HG03575 (cell line): ENCODE data around the gene SLC35D1.

Source experiments
- ATAC-seq: cut with Tn5 transposase; IDR thresholded peaks from one replicate; pipeline ENCODE4 v1.9.1; 2021; ENCODE audit not compliant: unreplicated experiment, insufficient number of reproducible peaks, low FRiP score; ENCODE audit errors: extremely low read depth

SLC35D1 gene

GRCh38 chr1:67052741-67053534, 1.0 kb downstream of the SLC35D1 start:
- peak; percentile 25 for ATAC-seq

- ATAC-seq = no peak
Measured at GRCh38 chr1:67051196-67051595, 2.8 kb downstream of the SLC35D1 start.

- ATAC-seq = no peak
Measured at GRCh38 chr1:67044631-67045270, 9.2 kb downstream of the SLC35D1 start.

- no peak for ATAC-seq
Measured at GRCh38 chr1:67043366-67043765, 10.6 kb downstream of the SLC35D1 start.

- no peak for ATAC-seq
Measured at GRCh38 chr1:67041841-67042503, 12.0 kb downstream of the SLC35D1 start.

- ATAC-seq = no peak
Measured at GRCh38 chr1:67040405-67040804, 13.5 kb downstream of the SLC35D1 start.

GRCh38 chr1:67031859-67032247, 22.1 kb downstream of the SLC35D1 start:
- no peak for ATAC-seq

- ATAC-seq = no peak
Measured at GRCh38 chr1:67031121-67031858, 22.7 kb downstream of the SLC35D1 start.

GRCh38 chr1:67029472-67029871, 24.5 kb downstream of the SLC35D1 start:
- no peak for ATAC-seq

GRCh38 chr1:67020765-67021164, 33.2 kb downstream of the SLC35D1 start:
- no peak for ATAC-seq

GRCh38 chr1:67020304-67020703, 33.6 kb downstream of the SLC35D1 start:
- no peak for ATAC-seq

GRCh38 chr1:67019600-67020136, 34.3 kb downstream of the SLC35D1 start:
- ATAC-seq = no peak

GRCh38 chr1:67019121-67019520, 34.8 kb downstream of the SLC35D1 start:
- no peak for ATAC-seq

GRCh38 chr1:67018574-67018973, 35.4 kb downstream of the SLC35D1 start:
- no peak for ATAC-seq

- no peak for ATAC-seq
Measured at GRCh38 chr1:67013573-67013972, 40.4 kb downstream of the SLC35D1 start.

GRCh38 chr1:67009792-67010191, 44.2 kb downstream of the SLC35D1 start:
- no peak for ATAC-seq

GRCh38 chr1:67005068-67005467, 48.9 kb downstream of the SLC35D1 start:
- ATAC-seq = no peak

GRCh38 chr1:67004176-67004575, 49.8 kb downstream of the SLC35D1 start:
- no peak for ATAC-seq
